HepG2 (cell line): Measurements from ENCODE around the gene CYP2U1. TPM values are rescaled to one million over a fixed set of nuclear protein-coding genes. Genes with fewer than 3 reads are reported as not detected.

Experiments
- ASH2L ChIP-seq: fragments of 300-600, 200-600 bp; sonication (generic); IDR thresholded peaks from 2 replicates; pipeline ENCODE4 v1.7.0; 2017; ENCODE audit warnings: low read depth, mild to moderate bottlenecking, moderate library complexity, mixed read lengths, low read length; ENCODE audit not compliant: insufficient read length
- CC2D1A ChIP-seq: sonication (generic); formaldehyde crosslinking; IDR thresholded peaks from 2 replicates; pipeline ENCODE4 v1.8.1; 2023; ENCODE audit warnings: mild to moderate bottlenecking, missing genetic modification reagents
- CEBPG ChIP-seq: IDR thresholded peaks from 2 replicates; pipeline ENCODE4 v1.6.1; 2016
- CTCF ChIP-seq: sonication (generic); formaldehyde crosslinking; IDR thresholded peaks from 2 replicates; pipeline ENCODE4 v1.5.0; 2020; ENCODE audit warnings: mild to moderate bottlenecking, missing genetic modification reagents, moderate library complexity
- HCFC1 ChIP-seq: fragments of 150-350 bp; IDR thresholded peaks from 2 replicates; pipeline ENCODE4 v1.6.1; 2014; ENCODE audit warnings: low read depth, low read length
- HMGA1 ChIP-seq: sonication (generic); formaldehyde crosslinking; conservative IDR thresholded peaks from 2 replicates; pipeline ENCODE4 v1.4.0; 2020; ENCODE audit warnings: missing genetic modification reagents
- IKZF1 ChIP-seq: fragments of 450-650 bp; IDR thresholded peaks from 2 replicates; pipeline ENCODE4 v1.7.1; 2016
- IRX3 ChIP-seq: sonication (generic); formaldehyde crosslinking; IDR thresholded peaks from 2 replicates; pipeline ENCODE4 v1.8.1; 2023; ENCODE audit warnings: mild to moderate bottlenecking, low read depth, missing genetic modification reagents, borderline replicate concordance
- MAX ChIP-seq: IDR thresholded peaks from 2 replicates; pipeline ENCODE4 v1.6.1; 2012; ENCODE audit warnings: inconsistent platforms
- MLX ChIP-seq: IDR thresholded peaks from 2 replicates; pipeline ENCODE4 v1.6.1; 2016
- MZF1 ChIP-seq: sonication (generic); formaldehyde crosslinking; IDR thresholded peaks from 2 replicates; pipeline ENCODE4 v1.8.1; 2023; ENCODE audit warnings: mild to moderate bottlenecking, missing genetic modification reagents, borderline replicate concordance
- SAFB2 ChIP-seq: sonication (generic); formaldehyde crosslinking; IDR thresholded peaks from 2 replicates; pipeline ENCODE4 v1.5.1; 2020; ENCODE audit warnings: missing genetic modification reagents, low read depth, mild to moderate bottlenecking, borderline replicate concordance
- SIN3A ChIP-seq: IDR thresholded peaks from 2 replicates; pipeline ENCODE4 v1.6.1; 2011; ENCODE audit warnings: low read depth, mild to moderate bottlenecking, control low read depth, low read length, borderline replicate concordance
- SIX4 ChIP-seq: sonication (generic); formaldehyde crosslinking; IDR thresholded peaks from 2 replicates; pipeline ENCODE4 v1.4.0; 2020; ENCODE audit warnings: missing genetic modification reagents
- SMC3 ChIP-seq: IDR thresholded peaks from 2 replicates; pipeline ENCODE4 v1.6.1; 2011; ENCODE audit warnings: low read length, improper control_type of control experiment
- TARDBP ChIP-seq: sonication (generic); formaldehyde crosslinking; IDR thresholded peaks from 2 replicates; pipeline ENCODE4 v1.8.0; 2022; ENCODE audit warnings: mild to moderate bottlenecking, missing genetic modification reagents
- TCF12 ChIP-seq, 2 experiments: fragments of 450-650 bp in 1 of 2; sonication (generic) in 1 of 2; formaldehyde crosslinking in 1 of 2; IDR thresholded peaks; 2 replicates each; pipeline versions ENCODE4 v1.6.1 to v1.8.0; 2017 to 2022; ENCODE audit warnings: antibody characterized with exemption in 1 of 2, mild to moderate bottlenecking in 1 of 2, missing genetic modification reagents in 1 of 2, moderate library complexity in 1 of 2
- THAP11 ChIP-seq: IDR thresholded peaks from 2 replicates; pipeline ENCODE4 v1.6.1; 2016; ENCODE audit warnings: missing biosample characterization, missing genetic modification reagents
- ZNF337 ChIP-seq: sonication (generic); formaldehyde crosslinking; IDR thresholded peaks from 2 replicates; pipeline ENCODE4 v1.5.1; 2020; ENCODE audit warnings: missing genetic modification reagents, low read depth, mild to moderate bottlenecking, borderline replicate concordance
- ZNF615 ChIP-seq: sonication (generic); formaldehyde crosslinking; IDR thresholded peaks from 2 replicates; pipeline ENCODE4 v1.5.0; 2020; ENCODE audit warnings: mild to moderate bottlenecking, missing genetic modification reagents, borderline replicate concordance
- ZNF773 ChIP-seq: sonication (generic); formaldehyde crosslinking; IDR thresholded peaks from 2 replicates; pipeline ENCODE4 v1.4.0; 2020; ENCODE audit warnings: missing genetic modification reagents, borderline replicate concordance
- ZNF878 ChIP-seq: sonication (generic); formaldehyde crosslinking; IDR thresholded peaks from 2 replicates; pipeline ENCODE4 v1.8.1; 2023; ENCODE audit warnings: mild to moderate bottlenecking, missing genetic modification reagents, moderate library complexity
- polyA plus RNA-seq, 8 experiments: library from polyadenylated mRNA; depleted of rRNA in 3 of 8; stranded (reverse) in 7 of 8; unstranded in 1 of 8; fragments of >200 nt; fragmentation: Illumina TruSeq in 4 of 8; extraction: Trizol in 4 of 8; gene quantifications; 2 replicates each; pipeline versions ENCODE4 v1.2.1 to v1.2.3, GENCODE V29; 2011 to 2016; ENCODE audit warnings: low read depth in 4 of 8, missing spikeins in 1 of 8, mixed read lengths in 1 of 8; ENCODE audit not compliant: insufficient read depth in 1 of 8
- total RNA-seq, 5 experiments: library from RNA; depleted of rRNA; stranded (reverse); fragments of >200 nt; fragmentation: Illumina TruSeq; extraction: Trizol; gene quantifications; 2 replicates each; pipeline ENCODE4 v1.2.3, GENCODE V29; 2016; ENCODE audit warnings: low read depth in 1 of 5
- TF ChIP-seq, protein P1 (sequence below): sonication (generic); formaldehyde crosslinking; conservative IDR thresholded peaks from 2 replicates; pipeline ENCODE4 v1.8.0; 2022; ENCODE audit warnings: missing genetic modification reagents
- TF ChIP-seq, protein P2 (sequence below): sonication (generic); formaldehyde crosslinking; IDR thresholded peaks from 2 replicates; pipeline ENCODE4 v1.8.0; 2022; ENCODE audit warnings: missing genetic modification reagents, mild to moderate bottlenecking, moderate library complexity, borderline replicate concordance

Gene CYP2U1
- total and polyA plus RNA-seq, 2 of the 13 experiments (the other 11 are each of a cell fraction or from before 2014, with no cell fraction given): 1.4 to 3.4 TPM

GRCh38 chr4:107913283-107913899 is 18.0 kb upstream of the CYP2U1 start (continued):
- TF ChIP-seq, protein P1, sequence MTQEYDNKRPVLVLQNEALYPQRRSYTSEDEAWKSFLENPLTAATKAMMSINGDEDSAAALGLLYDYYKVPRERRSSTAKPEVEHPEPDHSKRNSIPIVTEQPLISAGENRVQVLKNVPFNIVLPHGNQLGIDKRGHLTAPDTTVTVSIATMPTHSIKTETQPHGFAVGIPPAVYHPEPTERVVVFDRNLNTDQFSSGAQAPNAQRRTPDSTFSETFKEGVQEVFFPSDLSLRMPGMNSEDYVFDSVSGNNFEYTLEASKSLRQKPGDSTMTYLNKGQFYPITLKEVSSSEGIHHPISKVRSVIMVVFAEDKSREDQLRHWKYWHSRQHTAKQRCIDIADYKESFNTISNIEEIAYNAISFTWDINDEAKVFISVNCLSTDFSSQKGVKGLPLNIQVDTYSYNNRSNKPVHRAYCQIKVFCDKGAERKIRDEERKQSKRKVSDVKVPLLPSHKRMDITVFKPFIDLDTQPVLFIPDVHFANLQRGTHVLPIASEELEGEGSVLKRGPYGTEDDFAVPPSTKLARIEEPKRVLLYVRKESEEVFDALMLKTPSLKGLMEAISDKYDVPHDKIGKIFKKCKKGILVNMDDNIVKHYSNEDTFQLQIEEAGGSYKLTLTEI (CRISPR knock-in tag): no peak
- TF ChIP-seq MAX (no peak), IRX3 (CRISPR knock-in tag) (no peak), ZNF878 (CRISPR knock-in tag) (no peak), TCF12 (IDR thresholded peaks at IDR 0.05) (no peak), TCF12 (CRISPR knock-in tag; IDR thresholded peaks at IDR 0.05) (no peak), MZF1 (no peak), ZNF337 (CRISPR knock-in tag) (no peak), SAFB2 (CRISPR knock-in tag) (no peak), HCFC1 (no peak), TARDBP (CRISPR knock-in tag) (no peak), ZNF615 (CRISPR knock-in tag) (no peak), CC2D1A (no peak), CEBPG (CRISPR knock-in tag) (0 out of 2 replicates have a peak, but pooled peaks have one; percentile 9), SMC3 (peak; percentile 84), SIN3A (no peak), SIX4 (no peak), IKZF1 (no peak), THAP11 (CRISPR knock-in tag) (no peak), CTCF (CRISPR knock-in tag) (peak; percentile 80), HMGA1 (CRISPR knock-in tag) (no peak), ASH2L (no peak), MLX (CRISPR knock-in tag) (no peak), ZNF773 (CRISPR knock-in tag) (no peak)
- TF ChIP-seq, protein P2, sequence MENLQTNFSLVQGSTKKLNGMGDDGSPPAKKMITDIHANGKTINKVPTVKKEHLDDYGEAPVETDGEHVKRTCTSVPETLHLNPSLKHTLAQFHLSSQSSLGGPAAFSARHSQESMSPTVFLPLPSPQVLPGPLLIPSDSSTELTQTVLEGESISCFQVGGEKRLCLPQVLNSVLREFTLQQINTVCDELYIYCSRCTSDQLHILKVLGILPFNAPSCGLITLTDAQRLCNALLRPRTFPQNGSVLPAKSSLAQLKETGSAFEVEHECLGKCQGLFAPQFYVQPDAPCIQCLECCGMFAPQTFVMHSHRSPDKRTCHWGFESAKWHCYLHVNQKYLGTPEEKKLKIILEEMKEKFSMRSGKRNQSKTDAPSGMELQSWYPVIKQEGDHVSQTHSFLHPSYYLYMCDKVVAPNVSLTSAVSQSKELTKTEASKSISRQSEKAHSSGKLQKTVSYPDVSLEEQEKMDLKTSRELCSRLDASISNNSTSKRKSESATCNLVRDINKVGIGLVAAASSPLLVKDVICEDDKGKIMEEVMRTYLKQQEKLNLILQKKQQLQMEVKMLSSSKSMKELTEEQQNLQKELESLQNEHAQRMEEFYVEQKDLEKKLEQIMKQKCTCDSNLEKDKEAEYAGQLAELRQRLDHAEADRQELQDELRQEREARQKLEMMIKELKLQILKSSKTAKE (CRISPR knock-in tag): no peak
